ENCODE data around the gene NELFCD. TPM values are rescaled to one million over a fixed set of nuclear protein-coding genes. Genes with fewer than 3 reads are reported as not detected.
A peak's percentile ranks its signal among the peaks of the same experiment; 100 is the strongest.
"Not testable (repeated sequence)": the region's sequence is repeated elsewhere in the genome, so short reads cannot be mapped to it uniquely, and the experiment has no call there.

Gene NELFCD
- total and polyA plus RNA-seq, 4 experiments from 2014 or later = 72.6 to 93.3 (median 82.8) TPM

DNA sequence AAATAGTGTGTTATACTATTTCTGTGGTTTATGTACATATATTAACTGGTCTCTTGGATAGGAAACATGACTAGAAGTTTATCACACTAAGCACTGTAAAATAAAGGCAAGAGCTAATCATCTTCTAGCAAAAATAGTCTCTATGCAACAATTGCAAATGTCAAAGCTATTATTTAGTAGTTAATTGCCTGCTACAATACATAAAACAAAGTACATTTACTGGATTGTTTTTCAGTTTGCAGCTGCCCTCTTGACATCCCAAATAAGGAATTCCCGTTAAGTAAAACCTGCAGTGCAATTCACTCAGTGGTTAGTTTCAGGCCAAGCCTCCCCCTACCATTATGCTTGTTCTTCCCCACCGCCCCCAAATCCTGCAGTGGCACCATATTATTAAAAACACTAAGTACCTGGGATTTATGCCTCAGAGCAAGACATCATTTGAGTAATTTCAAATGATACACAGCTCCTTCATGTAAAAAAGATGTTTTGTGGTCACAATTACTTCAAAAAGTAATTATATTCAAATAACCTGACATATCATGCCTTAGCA is 52.6 kb downstream of the NELFCD start:
- Histone ChIP-seq H3K9me3 (ENCODE audit: control insufficient read depth in 1 of 2, low read length in 2 of 2) (no peaks in the 10 kb centered on the region), H3K4me3 (ENCODE audit: low read length in 2 of 2) (no peak overlapping the region), H3K27me3 (ENCODE audit: insufficient read depth, low read length) (no peaks in the 10 kb centered on the region), H3K4me1 (ENCODE audit: insufficient read depth, low read length) (peaks cover 48% of the 10 kb centered on the region), H3K27ac (ENCODE audit: low read depth, low read length) (no peak overlapping the region), H3K36me3 (ENCODE audit: insufficient read depth, low read length) (peaks cover 51% of the 10 kb centered on the region)
- Mint-ChIP-seq H3K27me3 (no peaks in the 10 kb centered on the region), H3K36me3 (peaks cover 41 to 73% of the 10 kb centered on the region in 2 donors), H3K9me3 (peaks cover 0 to 2% (median 0%) of the 10 kb centered on the region in 8 donors), H3K4me1 (peaks cover 31 to 54% (median 43%) of the 10 kb centered on the region in 4 donors), H3K4me3 (peak overlapping the region in 4 of 8 donors; percentile 15 to 61 (median 46)), H3K27ac (peak overlapping the region in 4 of 7 donors; percentile 46 to 96 (median 66))
- CTCF ChIA-PET (ENCODE audit: partially characterized antibody) = interaction anchor here (0.6 to 1.5 kb wide), 3 partner anchors 9 to 399 kb away, joined by 3 to 4 read pairs (median 3); partner anchors contain the start of gene PRELID3B
- DNase-seq = no peak
- intact Hi-C loops (cut with micrococcal nuclease) = loop anchor here (5.0 to 10.0 kb wide), 3 partner anchors 129 to 1639 kb away; partner anchors contain the start of genes RAB22A, RBM38 and ZNF831
- POLR2A ChIA-PET (ENCODE audit: partially characterized antibody) = interaction anchor here (1.8 to 3.8 kb wide), 6 partner anchors 8 to 382 kb away, joined by 7 to 104 read pairs (median 31); partner anchors contain the start of genes NELFCD, PRELID3B and STX16

DNA sequence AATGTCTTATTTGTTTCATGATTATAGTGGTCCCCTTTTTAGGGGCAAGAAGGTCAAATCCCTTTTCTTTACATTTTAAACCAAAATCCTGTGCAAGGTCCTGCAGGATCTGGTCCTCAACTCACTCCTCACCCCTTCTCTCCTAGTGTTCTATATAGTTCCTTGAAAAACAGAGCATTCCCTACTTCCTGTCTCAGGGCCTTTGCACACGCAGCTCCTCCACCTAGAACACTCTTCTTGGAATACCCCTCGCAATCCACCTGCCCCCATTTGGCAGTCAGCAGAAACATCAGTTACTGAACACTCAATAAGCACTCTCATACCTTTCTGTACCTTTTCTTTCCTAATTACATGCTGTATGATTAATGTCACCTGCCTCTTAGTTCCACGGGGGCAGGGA is 54.3 kb downstream of the NELFCD start:
- intact Hi-C loops (cut with micrococcal nuclease) = loop anchor here (10.0 kb wide), 1 partner anchor 1641 kb away; the partner anchor contains the start of gene RBM38

DNA sequence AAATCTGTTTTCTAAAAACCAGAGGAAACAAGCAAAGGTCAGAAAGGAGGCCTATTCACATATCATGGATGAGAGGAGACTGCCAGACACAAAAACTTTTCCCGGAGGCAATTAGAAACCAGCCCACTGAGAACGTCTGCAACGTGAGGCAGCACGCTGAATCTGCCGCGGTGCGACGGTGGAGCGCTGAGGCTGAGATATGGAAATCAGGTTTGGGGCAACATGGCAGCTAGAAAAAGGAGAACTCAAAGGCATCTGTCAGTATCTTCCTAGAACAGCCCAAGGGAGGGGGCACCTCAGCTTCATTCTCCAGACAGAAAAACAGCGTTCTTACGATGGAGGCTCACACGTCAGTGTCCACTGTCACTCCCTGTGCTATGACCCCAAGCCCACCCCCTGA is 56.3 kb downstream of the NELFCD start:
- Histone ChIP-seq H3K4me3 (ENCODE audit: low read length in 2 of 2) (no peak overlapping the region), H3K27me3 (ENCODE audit: insufficient read depth, low read length) (no peaks in the 10 kb centered on the region), H3K36me3 (ENCODE audit: insufficient read depth, low read length) (peaks cover 35% of the 10 kb centered on the region), H3K4me1 (ENCODE audit: insufficient read depth, low read length) (peaks cover 52% of the 10 kb centered on the region), H3K27ac (ENCODE audit: low read depth, low read length) (no peak overlapping the region), H3K9me3 (ENCODE audit: control insufficient read depth in 1 of 2, low read length in 2 of 2) (no peaks in the 10 kb centered on the region)
- POLR2A ChIA-PET (ENCODE audit: partially characterized antibody) = no interaction called here
- Mint-ChIP-seq H3K36me3 (peaks cover 22 to 53% of the 10 kb centered on the region in 2 donors), H3K27me3 (no peaks in the 10 kb centered on the region), H3K4me3 (no peak overlapping the region), H3K27ac (peak overlapping the region in 4 of 7 donors; percentile 16 to 50 (median 42)), H3K4me1 (peaks cover 32 to 60% (median 44%) of the 10 kb centered on the region in 4 donors), H3K9me3 (no peaks in the 10 kb centered on the region)
- intact Hi-C loops (cut with micrococcal nuclease) = loop anchor here (10.0 kb wide), 1 partner anchor 1643 kb away; the partner anchor contains the start of gene RBM38
- no peak for DNase-seq
- CTCF ChIA-PET (ENCODE audit: partially characterized antibody) = no interaction called here

More for the DNA sequence above, 54.3 kb downstream of the NELFCD start:
- Histone ChIP-seq H3K27ac (ENCODE audit: low read depth, low read length) (no peak overlapping the region), H3K9me3 (ENCODE audit: control insufficient read depth in 1 of 2, low read length in 2 of 2) (no peaks in the 10 kb centered on the region), H3K36me3 (ENCODE audit: insufficient read depth, low read length) (peaks cover 35% of the 10 kb centered on the region), H3K4me1 (ENCODE audit: insufficient read depth, low read length) (peaks cover 48% of the 10 kb centered on the region), H3K27me3 (ENCODE audit: insufficient read depth, low read length) (no peaks in the 10 kb centered on the region), H3K4me3 (ENCODE audit: low read length in 2 of 2) (no peak overlapping the region)
- H3K27me3 Mint-ChIP-seq = no peaks in the 10 kb centered on the region
- peaks cover 0 to 2% (median 0%) of the 10 kb centered on the region in 8 donors for H3K9me3 Mint-ChIP-seq
- peak overlapping the region in 1 of 8 donors; percentile 4 for H3K4me3 Mint-ChIP-seq
- peaks cover 26 to 64% of the 10 kb centered on the region in 2 donors for H3K36me3 Mint-ChIP-seq
- H3K27ac Mint-ChIP-seq = peak overlapping the region in 6 of 7 donors; percentile 17 to 82 (median 54)
- DNase-seq = no peak
- ChIA-PET POLR2A (ENCODE audit: partially characterized antibody) (no interaction called here), CTCF (ENCODE audit: partially characterized antibody) (no interaction called here)
- peaks cover 33 to 55% (median 40%) of the 10 kb centered on the region in 4 donors for H3K4me1 Mint-ChIP-seq

DNA sequence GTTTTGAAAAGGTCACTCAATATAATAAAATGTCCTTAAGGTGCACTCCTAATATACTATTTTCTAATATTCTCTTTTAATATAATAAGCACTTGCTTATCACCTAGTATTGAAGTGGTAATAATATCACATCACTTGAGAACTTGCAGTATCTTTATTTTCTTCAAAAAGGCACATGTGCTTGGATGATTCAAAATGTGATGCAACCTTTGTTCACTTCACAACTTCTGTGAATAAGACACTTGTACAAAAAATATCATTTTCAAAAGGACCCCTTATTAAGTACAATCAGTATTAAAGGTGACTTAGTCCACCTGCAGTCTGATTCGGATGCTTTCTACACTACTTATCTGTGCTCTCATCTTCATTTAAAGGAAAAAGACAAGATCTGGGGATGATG is 58.2 kb downstream of the NELFCD start:
- H3K36me3 ChIP-seq (ENCODE audit: insufficient read depth, low read length) = peaks cover 35% of the 10 kb centered on the region
- ChIA-PET CTCF (ENCODE audit: partially characterized antibody) (no interaction called here), POLR2A (ENCODE audit: partially characterized antibody) (no interaction called here)
- H3K4me1 Mint-ChIP-seq = peaks cover 37 to 69% (median 51%) of the 10 kb centered on the region in 4 donors
- H3K27ac ChIP-seq (ENCODE audit: low read depth, low read length) = no peak overlapping the region
- H3K27ac Mint-ChIP-seq = peak overlapping the region in 3 of 7 donors; percentile 27 to 47 (median 35)
- intact Hi-C loops (cut with micrococcal nuclease) = loop anchor here (10.0 kb wide), 1 partner anchor 1644 kb away; the partner anchor contains the start of gene RBM38
- DNase-seq = no peak
- H3K4me3 Mint-ChIP-seq = peak overlapping the region in 4 of 8 donors; percentile 5 to 93 (median 46)
- no peaks in the 10 kb centered on the region for H3K9me3 ChIP-seq (ENCODE audit: control insufficient read depth in 1 of 2, low read length in 2 of 2)
- no peaks in the 10 kb centered on the region for H3K27me3 Mint-ChIP-seq
- H3K36me3 Mint-ChIP-seq = peaks cover 22 to 43% of the 10 kb centered on the region in 2 donors
- no peaks in the 10 kb centered on the region for H3K27me3 ChIP-seq (ENCODE audit: insufficient read depth, low read length)
- H3K9me3 Mint-ChIP-seq = no peaks in the 10 kb centered on the region
- H3K4me3 ChIP-seq (ENCODE audit: low read length in 2 of 2) = no peak overlapping the region
- peaks cover 58% of the 10 kb centered on the region for H3K4me1 ChIP-seq (ENCODE audit: insufficient read depth, low read length)

DNA sequence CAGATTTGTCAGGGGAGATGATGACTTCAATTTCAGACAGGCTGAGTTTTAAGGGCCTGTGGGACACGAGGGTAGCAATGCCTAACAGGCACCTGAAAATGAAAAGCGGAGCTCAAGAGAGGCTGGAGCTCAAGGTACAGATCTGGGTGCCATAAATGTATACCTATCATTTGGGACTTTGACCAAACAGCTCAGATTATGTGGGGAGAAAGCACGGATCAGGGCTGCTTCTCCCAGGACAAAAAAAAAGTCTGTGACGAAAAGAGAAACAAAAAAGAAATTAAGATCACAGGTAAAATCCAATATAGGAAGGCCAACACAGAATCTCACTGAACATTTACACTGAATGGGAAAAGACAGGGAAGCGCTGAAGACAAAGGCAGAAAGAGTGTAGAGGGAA is 59.6 kb downstream of the NELFCD start:
- Histone ChIP-seq H3K4me3 (ENCODE audit: low read length in 2 of 2) (no peak overlapping the region), H3K9me3 (ENCODE audit: control insufficient read depth in 1 of 2, low read length in 2 of 2) (no peaks in the 10 kb centered on the region), H3K4me1 (ENCODE audit: insufficient read depth, low read length) (peaks cover 58% of the 10 kb centered on the region), H3K27me3 (ENCODE audit: insufficient read depth, low read length) (no peaks in the 10 kb centered on the region), H3K36me3 (ENCODE audit: insufficient read depth, low read length) (peaks cover 26% of the 10 kb centered on the region), H3K27ac (ENCODE audit: low read depth, low read length) (peak overlapping the region; percentile 92)
- POLR2A ChIA-PET (ENCODE audit: partially characterized antibody) = interaction anchor here (1.1 to 4.9 kb wide), 3 partner anchors 8 to 152 kb away, joined by 3 to 104 read pairs (median 5); partner anchors contain the start of gene ATP5F1E
- peak overlapping the region; percentile 69 to 95 (median 92) for H3K4me3 Mint-ChIP-seq
- no peaks in the 10 kb centered on the region for H3K9me3 Mint-ChIP-seq
- peak overlapping the region in 6 of 7 donors; percentile 39 to 91 (median 88) for H3K27ac Mint-ChIP-seq
- H3K36me3 Mint-ChIP-seq = peaks cover 17 to 34% of the 10 kb centered on the region in 2 donors
- H3K27me3 Mint-ChIP-seq = no peaks in the 10 kb centered on the region
- no peak for DNase-seq
- intact Hi-C loops (cut with micrococcal nuclease) = loop anchor here (5.0 kb wide), 1 partner anchor 82 kb away; no protein-coding TSS in a partner anchor
- H3K4me1 Mint-ChIP-seq = peaks cover 35 to 65% (median 53%) of the 10 kb centered on the region in 4 donors
- CTCF ChIA-PET (ENCODE audit: partially characterized antibody) = interaction anchor here (0.7 to 1.9 kb wide), 3 partner anchors 9 to 167 kb away, joined by 3 to 6 read pairs (median 3); partner anchors contain the start of gene ATP5F1E

DNA sequence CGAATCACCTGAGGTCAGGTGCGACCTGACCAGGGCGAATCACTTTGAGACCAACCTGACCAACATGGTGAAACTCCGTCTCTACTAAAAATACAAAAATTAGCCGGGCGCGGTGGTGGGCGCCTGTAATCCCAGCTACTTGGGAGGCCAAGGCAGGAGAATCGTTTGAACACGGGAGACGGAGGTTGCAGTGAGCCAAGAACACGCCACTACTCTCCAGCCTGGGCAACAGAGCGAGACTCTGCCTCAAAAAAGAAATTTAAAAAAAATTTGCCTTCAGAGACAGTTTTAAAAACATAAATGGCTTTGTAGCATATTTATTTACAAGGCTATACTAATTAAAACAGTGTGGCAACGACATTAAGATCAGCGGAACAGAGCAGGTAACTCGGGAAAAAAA is 60.4 kb downstream of the NELFCD start:
- peak overlapping the region in 1 of 2 donors; percentile 91 for H3K4me3 ChIP-seq (ENCODE audit: low read length in 2 of 2)
- H3K36me3 ChIP-seq (ENCODE audit: insufficient read depth, low read length) = peaks cover 18% of the 10 kb centered on the region
- ChIA-PET POLR2A (ENCODE audit: partially characterized antibody) (interaction anchor here (1.5 to 4.9 kb wide), 3 partner anchors 9 to 153 kb away, joined by 3 to 104 read pairs (median 5); partner anchors contain the start of gene ATP5F1E), CTCF (ENCODE audit: partially characterized antibody) (interaction anchor here (1.3 to 1.9 kb wide), 2 partner anchors 10 to 47 kb away, joined by 3 to 6 read pairs; partner anchors contain the start of gene ATP5F1E)
- H3K4me1 ChIP-seq (ENCODE audit: insufficient read depth, low read length) = peaks cover 58% of the 10 kb centered on the region
- H3K9me3 ChIP-seq (ENCODE audit: control insufficient read depth in 1 of 2, low read length in 2 of 2); DNase-seq; H3K9me3 Mint-ChIP-seq; H3K27me3 ChIP-seq (ENCODE audit: insufficient read depth, low read length); H3K27me3 Mint-ChIP-seq: not testable (repeated sequence)
- Mint-ChIP-seq H3K4me1 (peaks cover 33 to 64% (median 51%) of the 10 kb centered on the region in 4 donors), H3K4me3 (peak overlapping the region; percentile 69 to 95 (median 92)), H3K36me3 (peaks cover 12 to 27% of the 10 kb centered on the region in 2 donors), H3K27ac (peak overlapping the region; percentile 80 to 91 (median 85))
- peak overlapping the region; percentile 92 for H3K27ac ChIP-seq (ENCODE audit: low read depth, low read length)
- intact Hi-C loops (cut with micrococcal nuclease) = loop anchor here (5.0 kb wide), 1 partner anchor 81 kb away; no protein-coding TSS in a partner anchor

Data from CD4-positive, alpha-beta memory T cell (primary cell).